NCI-H1105 (cell line): ENCODE results near the gene KNOP1.

Source experiments
- DNase-seq: peaks from one replicate; lab custom pipeline; 2025; lab: John Stamatoyannopoulos, UW

KNOP1 gene

GRCh38 chr16:19707569-19708295 is 10.3 kb downstream of the KNOP1 start:
- no peak for DNase-seq

DNA sequence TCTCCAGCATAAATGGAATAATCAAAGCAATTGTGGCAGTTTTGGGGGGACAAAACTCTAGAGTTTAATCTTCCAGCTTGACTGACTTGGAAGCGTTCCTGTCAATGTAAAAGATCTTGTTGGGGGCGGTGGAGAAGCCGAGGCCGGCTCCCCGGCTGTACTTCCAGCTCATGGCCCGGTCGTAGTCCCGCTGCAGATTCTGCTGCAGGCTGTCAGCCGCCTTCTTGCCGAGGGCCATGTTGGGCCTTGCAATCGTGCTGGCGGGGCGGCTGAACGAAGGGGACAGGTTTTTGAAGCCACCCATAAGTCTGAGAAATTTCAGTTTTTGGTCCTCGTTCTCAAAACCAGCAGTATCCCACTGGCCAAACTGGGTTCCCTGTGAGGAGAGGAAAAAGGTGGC is 11.2 kb downstream of the KNOP1 start:
- no peak for DNase-seq

- no peak for DNase-seq
These were observed 12.2 kb downstream of the KNOP1 start for GRCh38 chr16:19705843-19706242.

GRCh38 chr16:19705146-19705501 is 12.9 kb downstream of the KNOP1 start:
- DNase-seq: no peak

DNA sequence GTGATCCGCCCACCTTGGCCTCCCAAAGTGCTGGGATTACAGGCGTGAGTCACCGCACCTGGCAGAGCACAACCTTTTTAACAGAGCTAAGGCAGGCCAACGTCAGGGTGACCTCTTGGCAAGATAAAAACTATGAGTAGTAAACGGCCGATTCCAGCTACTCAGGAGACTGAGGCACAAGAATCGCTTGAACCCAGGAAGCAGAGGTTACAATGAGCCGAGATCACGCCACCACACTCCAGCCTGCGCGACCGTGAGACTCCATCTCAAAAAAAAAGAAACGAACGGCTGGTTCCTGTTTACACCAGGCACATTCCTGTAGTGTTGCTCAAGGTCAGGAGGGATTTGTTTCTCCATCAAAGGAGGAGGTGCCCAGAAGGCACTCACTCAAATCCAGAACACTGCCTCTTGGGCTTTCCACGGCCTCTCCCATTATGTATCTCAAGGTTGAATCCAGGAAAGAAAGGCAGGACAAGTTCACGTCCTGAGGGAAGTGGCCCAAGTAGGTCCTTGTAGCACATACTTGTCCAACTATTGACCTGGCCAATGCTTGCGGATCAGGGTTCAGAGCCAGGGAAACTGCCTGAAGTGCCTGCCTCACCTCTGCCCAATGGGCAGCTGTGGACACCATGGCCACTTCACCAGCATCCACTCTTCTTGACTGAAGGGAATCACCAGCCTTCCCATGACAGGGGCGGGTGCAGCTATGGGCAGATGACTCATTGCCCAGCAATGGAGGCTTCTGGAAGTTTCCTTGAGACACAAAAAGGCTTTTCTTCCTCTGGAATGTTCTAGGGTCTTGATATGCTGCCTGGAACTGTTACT is 13.5 kb downstream of the KNOP1 start:
- no peak for DNase-seq

DNA sequence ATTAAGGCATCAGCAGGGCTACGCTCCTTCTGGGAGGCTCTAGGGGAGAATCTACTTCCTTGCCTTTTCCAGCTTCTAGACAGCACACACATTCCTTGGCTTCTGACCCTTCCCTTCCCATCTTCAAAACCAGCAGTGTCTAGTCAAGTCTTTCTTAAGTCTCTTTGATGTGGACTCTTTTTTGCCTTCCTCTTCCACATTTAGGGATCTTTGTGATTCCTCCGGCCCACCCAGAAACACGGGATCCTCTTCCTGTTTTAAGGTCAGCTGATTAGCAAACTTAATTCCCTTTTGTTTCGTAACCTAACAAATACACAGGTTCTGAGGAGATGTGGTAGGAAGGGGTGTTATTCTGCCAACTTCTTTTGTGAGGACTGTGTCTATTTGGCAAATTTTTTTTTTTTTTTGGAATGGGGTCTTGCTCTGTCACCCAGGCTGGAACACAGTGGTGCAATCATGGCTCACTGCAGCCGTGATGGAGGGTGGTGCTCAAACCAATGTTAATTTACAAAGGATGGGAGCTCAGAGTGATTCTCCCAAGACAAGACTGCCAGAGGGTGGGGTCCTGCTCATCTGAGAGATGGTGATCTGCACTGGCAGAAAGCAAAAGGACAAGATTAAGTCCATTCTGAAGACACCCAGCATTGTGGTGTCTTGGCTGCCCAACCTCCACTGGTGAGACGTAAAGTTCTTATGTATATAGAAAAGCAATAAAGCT is 14.7 kb downstream of the KNOP1 start:
- DNase-seq: no peak

DNA sequence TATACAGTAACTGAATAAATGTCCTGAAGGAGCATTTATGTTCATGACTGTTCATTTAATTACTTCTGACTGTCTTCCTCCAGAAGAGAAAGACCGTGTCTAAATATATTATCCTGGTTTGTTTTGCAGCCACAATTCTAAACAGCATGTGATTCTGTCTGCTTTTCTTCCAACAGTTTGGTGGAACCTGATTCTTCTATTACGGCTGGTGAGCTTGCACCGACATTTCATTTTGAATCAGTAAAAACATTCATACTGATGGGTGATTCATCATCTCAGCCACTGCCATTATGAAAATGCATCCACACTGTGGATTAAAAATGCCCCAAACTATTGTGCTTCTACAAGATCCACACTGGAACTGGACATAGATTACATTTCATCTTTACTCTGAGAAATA is 16.9 kb downstream of the KNOP1 start:
- DNase-seq: no peak

GRCh38 chr16:19700319-19700781 is 17.7 kb downstream of the KNOP1 start:
- DNase-seq: no peak

- no peak for DNase-seq
These were observed 18.6 kb downstream of the KNOP1 start for GRCh38 chr16:19699472-19699871.

DNA sequence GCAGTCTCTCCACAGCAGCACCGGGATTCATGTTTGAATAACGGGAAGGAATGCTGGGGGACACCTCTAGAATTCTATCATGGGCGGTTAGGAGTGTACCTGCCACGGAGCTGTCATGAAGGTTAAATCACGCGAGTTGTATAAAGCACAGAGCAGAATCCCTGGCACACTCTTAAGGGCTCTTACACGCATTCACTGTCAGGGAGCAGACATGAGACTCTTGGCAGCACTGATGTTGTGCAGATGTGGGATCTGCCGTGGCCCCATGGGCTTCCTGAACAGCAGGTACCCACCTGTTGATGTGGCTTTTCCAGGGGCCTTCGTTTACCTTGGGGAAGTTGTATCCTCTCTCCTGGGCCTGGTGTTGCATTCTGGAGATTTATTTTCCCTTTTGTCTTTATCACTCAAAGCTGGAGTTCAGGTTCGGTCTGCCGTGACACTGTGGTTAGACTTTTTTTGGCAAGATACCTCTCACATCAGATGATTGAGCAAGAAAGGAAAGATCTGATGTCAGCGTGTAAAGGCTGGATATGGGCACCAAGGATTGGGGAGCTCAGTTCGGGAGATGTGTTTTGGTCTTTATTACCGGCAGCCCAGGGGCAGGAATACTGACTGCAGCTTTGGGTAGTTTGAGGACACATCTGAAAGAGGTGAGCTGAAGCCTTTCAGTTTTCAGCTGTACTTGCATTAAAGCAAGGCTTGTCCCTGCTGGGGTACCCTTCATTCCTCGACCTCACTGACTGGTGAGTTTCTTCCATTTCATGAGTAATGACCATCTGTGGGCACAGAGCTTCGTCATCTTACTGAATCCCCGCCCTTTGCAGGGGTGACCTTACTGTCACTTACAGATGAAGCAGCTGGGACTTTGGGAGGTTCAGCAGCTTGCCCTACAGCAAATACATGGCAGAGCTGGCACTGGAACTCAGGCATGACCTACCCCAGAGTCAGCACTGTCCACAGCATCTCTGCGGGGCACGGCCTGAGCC is 19.3 kb downstream of the KNOP1 start:
- DNase-seq: no peak

GRCh38 chr16:19697756-19698318 is 20.2 kb downstream of the KNOP1 start:
- DNase-seq: no peak

DNA sequence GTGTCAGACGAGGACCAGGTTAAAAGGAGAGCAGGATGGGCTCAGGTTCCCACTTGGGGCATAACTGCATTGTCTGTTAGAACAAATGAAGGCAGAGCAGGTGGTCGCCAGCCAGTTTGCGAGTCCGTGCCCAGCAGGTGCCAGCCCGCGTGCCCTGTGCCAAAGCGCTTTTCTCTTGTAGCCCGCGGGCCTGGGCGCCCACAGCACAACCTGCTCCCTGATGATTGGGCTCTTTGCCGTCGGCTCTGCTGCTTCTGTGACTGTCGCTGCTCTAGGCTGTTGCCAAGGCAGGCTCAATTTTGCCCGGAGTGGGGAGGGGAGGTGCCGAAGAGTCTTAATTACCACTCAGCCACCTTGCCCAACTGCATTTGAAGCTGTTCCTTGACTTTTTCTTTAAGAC is 21.1 kb downstream of the KNOP1 start:
- peak; percentile 58 for DNase-seq

DNA sequence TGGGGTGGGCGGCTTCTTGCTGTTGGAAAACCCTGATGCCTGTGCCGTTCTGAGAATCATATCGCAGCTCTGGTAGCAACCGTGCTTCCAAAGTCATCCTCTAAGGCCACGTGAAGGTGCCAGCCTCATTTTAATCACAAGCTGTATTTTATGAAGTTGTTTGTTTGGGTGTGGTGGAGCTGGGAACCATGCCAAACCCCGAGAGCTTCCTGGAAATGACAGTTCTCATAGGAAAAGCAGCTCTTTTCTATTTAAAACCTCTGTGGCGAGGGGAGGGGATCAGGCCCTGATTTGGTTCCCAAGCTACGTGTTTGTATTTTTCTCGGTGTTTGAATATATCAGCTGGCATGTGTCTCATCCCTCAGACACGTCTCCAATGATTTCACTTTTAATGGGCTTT is 21.7 kb downstream of the KNOP1 start:
- peak; percentile 61 for DNase-seq

GRCh38 chr16:19694989-19695388 is 23.0 kb downstream of the KNOP1 start:
- DNase-seq: no peak

- DNase-seq: no peak
These were observed 26.8 kb downstream of the KNOP1 start for GRCh38 chr16:19691161-19691711.

- DNase-seq: no peak
These were observed 27.8 kb downstream of the KNOP1 start for GRCh38 chr16:19690196-19690595.

DNA sequence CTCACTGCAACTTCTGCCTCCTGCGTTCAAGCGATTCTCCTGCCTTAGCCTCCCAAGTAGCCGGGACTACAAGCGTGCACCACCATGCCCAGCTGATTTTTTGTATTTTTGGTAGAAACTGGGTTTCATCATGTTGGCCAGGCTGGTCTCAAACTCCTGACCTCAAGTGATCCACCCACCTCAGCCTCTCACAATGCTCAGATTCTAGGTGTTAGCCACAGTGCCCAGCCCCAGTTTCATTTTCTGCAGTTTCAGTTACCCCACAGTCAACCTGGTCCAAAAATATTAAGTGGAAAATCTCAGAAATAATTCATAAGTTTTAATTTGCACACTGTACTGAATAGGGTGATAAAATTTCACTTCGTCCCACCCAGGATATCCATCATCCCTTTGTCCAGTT is 28.7 kb downstream of the KNOP1 start:
- no peak for DNase-seq

- DNase-seq: no peak
These were observed 29.5 kb downstream of the KNOP1 start for GRCh38 chr16:19688396-19689024.

DNA sequence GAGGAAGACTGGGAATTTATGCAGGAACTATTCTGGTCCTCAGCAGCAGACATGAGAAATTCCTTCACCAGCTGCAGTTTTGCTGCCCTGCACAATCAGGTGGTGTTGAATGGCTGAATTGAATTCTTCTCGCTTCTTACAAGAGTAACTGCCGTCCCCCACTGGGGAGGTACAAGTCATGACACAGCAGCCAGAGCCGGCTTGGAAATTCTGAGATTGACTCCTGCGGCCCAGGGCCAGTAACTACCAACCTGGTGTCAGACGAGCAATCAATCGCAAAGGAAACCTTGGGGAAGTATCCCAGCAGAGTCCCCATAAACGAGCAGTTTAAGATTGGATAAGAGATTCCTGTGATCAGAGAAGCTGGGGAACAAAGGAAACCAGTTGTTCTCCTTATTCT is 30.7 kb downstream of the KNOP1 start:
- no peak for DNase-seq

DNA sequence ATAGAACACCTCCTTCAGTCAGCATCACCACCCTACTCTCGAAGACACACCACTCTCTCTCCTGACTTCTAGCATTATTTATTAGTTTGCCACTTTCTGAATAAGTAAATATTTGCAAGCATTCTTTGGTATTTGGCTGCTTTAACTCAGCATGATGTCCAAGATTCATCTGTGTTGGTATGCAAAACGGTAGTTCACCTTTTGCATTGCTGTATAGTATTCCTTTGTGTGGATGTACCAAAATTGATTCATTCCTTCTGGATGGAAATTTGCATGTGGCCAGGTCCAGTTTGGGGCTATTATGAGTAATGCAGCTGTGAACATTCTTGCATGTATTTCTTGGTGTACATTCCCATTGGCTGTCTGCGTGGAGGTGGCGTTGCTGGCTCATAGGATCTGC is 32.9 kb downstream of the KNOP1 start:
- no peak for DNase-seq
